Hematopoietic multipotent progenitor cell (in vitro differentiated cells): ENCODE measurements around the gene TBC1D2B. TPM values are rescaled to one million over a fixed set of nuclear protein-coding genes. Genes with fewer than 3 reads are reported as not detected.

ENCODE experiments used
- DNase-seq, 3 donors: peaks; one replicate each; pipeline ENCODE4 v3.0.0-alpha.2; 2011 to 2015; ENCODE audit warnings: low read depth in 2 of 3, low spot score in 2 of 3
- total RNA-seq: library from RNA; depleted of rRNA; stranded (reverse); fragments of >200 nt; gene quantifications from one replicate; pipeline ENCODE4 v1.2.3, GENCODE V29; 2012

The TBC1D2B gene
- total RNA-seq, 1 donor = 33.7 TPM

DNA sequence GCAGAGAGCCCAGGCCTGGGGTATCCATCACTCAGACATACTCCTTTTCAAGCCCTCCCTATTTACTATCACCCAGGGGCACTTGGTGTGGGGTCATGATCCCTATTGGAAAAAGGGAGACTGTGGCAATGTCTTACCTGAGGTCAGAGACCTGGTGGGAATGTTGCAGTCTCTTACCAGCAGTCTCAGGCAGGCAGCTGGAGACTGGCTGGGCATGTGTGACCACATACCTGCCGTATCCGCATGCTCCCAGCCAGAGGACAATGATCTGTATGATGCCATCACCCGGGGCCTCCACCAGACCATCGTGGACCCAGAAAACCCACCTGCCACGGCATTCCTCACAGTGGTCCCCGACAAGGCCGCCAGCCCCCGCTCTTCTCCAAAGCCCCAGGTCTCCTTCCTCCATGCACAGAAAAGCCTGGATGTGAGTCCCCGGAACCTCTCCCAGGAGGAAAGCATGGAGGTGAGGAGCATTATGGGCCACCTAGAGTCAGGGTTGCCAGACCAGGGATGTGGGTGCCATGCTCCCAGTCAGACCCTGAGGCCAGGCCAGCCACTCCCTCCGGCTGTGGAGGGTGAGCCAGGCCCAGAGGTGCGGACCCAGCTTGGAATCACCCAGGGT is 20.7 kb upstream of the TBC1D2B start:
- no peak for DNase-seq

DNA sequence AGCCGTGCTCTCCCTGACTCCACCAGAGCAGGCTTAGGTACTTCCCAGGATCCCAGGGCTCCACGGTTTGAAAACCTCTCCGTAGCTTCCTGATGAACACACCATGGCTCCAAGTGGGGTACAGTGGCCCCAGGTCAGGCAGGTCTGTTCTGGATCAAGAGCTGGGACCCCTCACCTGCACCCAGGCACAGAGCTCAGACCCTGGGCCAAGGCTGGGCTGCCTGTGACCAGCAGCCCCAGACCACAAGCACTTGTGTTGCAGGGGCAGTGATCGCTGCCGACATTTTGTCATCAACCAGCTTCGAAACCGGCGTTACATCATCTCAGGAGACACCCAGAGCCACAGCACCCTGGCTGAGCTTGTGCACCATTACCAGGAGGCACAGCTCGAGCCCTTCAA is 20.2 kb upstream of the TBC1D2B start:
- no peak for DNase-seq

DNA sequence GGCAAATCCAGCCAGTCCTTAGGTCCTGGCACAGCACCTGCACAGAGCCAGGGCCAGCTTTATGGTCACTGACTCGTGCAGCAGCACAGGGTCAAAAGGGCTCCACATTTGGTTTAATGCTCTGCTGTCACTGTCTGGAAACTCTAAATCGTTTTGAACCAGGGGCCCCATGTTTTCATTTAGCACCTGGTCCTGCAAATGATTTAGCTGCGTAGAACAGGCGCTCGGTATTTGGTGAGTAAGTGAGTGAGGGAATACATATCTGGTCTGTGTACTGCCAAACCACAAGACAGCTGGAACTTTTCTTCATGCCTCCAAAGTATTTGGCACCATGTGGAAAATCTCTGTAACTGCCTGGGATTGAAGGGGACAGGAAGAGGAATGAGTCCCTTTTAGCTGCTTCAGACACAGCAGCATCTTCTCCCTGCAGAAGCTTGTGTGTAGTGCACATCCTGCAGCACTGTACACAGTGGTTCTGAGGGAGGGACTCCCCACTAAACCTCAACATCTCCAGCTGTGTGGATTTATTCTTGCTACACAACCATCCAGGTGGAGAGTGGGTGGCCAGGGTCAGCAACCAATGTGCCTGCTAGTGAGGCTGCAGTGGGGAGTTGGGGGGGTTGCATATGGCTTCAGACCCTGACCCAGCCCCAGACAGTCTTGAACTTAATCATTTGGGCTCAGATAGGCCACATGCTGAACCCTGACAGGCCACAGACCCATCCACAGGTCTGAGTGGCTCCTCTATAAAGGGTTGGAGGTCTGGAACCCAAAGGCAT is 15.9 kb upstream of the TBC1D2B start:
- DNase-seq = no peak

DNA sequence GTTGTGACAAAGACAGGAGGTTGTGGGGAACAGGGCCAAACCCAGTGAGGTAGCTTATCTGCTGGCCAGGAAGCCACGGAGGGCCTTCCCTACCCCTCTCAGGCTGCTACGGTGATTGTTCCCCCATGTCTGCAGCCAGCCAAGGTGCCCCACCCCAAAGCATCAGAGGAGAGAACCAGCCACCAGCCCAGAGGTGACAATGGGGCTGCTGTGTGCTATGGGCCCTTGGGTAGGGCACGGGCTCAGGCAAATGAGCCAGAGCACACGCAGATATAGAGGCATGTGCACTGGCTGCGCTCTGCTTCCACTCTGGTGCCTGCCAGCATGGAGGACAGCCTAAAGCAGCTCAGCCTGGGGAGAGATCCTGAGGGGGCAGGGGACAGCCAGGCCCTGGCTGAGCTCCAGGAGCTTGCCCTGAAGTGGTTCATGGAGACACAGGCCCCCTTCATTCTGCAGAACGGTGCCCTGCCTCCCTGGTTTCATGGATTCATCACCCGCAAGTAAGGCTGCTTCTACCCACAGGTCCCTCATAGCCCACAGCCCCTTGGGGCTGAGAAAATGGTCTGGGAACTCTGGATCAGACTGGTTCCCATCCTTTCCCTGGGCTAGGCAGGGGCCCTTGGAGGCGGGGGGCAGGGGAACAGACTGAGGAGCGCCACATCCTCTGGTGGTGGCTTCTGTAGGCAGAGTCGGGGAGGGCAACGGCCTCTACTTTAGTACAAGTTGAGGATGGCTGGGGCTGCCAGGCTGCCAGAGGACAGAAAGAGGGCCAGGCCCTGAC is 14.9 kb upstream of the TBC1D2B start, which contains the start of gene SH2D7:
TSS of gene SH2D7 (plus strand) at position 301 of the 781 bp plus-strand sequence. CDS start at position 325, 24 bp downstream.
- DNase-seq = no peak

DNA sequence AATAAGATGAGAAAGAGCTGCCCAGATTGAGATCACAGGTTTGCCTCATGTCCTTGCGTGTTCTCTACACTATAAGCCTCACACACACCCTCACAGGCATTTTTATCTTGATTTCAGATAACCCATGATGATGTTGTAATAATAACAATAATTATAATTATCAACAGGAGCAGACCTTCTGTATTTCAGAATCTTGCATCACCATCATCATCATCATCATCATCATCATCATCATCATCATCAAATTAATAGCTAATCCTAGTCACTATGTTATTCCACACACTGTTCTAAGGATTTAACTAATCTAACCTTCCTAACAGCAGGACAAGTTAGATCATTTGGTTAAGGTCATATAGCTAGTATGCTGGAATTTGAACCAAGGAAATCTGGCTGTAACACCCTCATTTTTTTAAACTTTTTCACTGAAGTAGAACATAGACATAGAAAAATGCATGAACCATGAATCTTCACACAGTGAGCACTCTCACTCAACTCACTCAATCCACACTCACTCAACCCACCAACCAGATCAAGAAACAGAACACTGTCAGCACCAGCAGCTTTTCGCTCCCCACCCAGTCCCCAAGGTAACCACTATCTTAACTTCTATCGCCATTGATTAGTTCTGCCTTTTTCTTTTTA is 13.0 kb upstream of the TBC1D2B start:
- DNase-seq = no peak

DNA sequence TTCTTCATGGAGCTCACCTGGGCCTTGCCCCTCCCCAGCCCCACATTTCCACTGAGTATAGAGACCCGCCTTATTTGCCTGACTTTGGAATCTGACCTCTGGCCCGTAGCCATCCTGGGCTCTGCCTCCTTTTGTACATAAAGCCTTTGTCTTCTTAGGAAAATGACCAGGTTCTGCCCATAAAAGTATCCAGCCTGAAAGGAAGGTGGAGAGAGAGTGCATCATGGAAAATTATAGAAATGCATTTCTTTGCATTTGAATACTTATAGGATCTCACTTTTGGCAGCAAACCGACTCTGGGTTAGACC is 11.2 kb upstream of the TBC1D2B start:
- DNase-seq = no peak

DNA sequence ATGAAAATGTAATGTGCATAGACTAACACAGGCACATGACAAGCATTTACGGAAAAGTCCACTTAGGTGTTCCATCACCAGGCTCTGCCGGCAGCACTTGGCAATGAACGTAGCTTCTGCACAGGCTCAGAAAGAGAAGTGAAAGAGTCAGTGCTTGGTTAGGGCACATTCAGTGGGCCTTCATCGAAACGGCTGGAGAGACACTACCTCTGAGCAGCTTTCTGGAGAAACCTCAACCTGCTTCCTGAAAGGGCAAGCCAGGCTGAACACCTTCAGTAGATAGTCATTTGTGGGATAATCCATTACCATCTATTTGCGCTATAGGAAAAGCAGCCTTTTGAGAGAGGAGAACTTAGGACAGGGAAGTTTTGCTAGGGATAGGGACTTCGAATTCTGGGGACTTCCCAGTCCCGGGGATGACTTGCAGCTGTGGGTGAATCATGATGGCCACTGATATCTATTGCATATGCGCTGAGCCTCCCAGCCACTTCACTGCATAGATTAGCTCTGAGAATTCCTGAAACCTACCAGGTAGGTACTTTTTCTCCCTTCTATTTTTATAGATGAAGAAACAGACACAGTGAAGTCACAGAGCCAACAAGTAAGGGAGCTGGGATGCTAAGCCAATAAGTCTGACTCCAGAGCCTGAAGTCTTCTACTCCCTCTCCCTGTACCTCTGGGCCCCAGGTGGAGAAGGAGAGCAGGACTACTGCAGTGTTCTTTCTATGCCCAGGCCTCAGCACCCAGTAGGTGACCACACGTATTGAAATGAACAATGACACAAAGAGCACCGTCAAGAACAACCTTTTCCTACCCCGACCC is 10.7 kb upstream of the TBC1D2B start:
- no peak for DNase-seq

DNA sequence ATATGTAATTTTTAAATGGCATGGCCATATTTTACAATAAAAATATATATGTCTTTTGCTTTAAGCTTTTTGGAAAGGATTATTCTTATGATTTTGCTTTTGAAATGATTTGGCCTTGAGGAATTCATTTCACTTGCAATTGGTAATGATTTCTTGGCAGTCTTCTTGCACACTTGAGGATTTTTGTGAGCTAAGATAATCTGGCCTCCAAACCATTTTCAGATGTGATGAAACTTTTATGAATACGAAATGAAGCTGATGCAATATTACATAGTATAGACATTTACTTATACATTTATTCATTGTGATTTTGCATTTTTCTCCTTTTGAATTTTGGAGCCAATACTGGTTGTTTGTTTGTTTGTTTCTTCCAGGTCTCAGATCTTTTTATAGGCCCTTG is 8.4 kb upstream of the TBC1D2B start:
- no peak for DNase-seq

DNA sequence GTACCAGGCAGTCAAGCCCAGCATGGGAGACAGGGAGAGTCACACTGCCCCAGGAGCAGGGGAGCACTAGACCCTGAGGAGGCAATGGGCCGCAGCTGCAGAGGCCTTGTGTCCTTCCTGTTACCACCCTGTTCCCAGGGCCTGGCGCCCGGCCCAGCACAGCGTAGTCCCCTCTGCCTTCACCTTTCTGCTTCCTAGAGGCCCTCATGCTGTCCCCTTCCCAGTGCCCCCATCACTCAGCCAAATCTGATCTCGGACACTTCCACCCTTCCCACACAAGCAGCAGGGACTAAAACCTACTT is 6.9 kb upstream of the TBC1D2B start:
- DNase-seq = no peak

DNA sequence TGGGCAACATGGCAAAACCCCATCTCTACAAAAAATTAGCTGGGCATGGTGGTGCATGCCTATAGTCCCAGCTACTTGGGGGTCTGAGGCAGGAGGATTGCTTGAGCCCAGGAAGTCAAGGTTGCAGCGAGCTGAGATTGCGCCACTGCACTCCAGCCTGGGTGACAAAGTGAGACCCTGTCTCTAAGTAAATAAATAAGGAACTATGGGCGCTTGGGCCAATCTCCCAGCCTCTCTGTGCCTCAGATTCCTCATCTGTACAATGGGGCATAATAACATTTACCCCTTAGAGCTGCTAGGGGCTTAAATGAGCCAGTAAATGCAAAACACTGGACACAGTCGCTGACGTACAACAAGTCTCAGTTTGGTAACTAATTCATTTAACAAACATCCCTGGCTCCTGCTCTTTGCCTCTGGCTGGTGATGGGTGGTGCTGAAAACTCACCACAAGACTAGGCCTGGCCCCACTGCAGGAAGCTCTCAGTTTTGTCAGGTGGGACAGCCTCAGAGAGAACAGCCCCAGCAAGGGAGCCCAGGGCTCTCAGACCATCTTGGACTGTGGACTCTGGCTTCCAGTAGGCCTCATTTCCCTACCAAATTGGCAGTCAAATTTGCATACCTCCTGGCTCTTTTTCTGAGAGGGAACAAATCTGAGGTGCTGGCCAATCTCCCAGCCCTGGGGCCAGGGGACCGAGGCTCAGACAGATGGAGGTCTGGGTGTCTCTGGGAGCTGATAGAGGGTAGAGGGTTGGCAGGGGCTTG is 6.4 kb upstream of the TBC1D2B start:
- DNase-seq = no peak

DNA sequence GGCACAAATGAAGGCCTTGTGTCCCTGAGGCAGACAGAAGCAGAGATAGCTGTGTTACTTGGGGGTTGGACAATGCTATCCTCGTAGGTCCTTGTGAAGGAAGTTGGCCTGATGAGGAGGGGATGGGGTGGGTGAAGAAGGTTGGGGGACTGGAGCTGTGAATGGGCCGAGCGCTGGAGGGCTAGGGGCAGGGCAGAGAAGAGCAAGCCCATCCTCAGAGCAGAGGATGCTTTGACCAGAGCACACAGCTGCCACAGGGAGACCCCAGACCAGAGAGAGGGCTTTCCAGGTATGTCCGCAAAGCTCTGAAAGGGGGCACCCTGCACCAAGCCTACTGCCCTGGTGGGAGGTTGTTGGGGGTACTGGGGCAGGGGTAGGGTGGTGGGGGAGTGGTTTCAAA is 5.7 kb upstream of the TBC1D2B start:
- DNase-seq = no peak

DNA sequence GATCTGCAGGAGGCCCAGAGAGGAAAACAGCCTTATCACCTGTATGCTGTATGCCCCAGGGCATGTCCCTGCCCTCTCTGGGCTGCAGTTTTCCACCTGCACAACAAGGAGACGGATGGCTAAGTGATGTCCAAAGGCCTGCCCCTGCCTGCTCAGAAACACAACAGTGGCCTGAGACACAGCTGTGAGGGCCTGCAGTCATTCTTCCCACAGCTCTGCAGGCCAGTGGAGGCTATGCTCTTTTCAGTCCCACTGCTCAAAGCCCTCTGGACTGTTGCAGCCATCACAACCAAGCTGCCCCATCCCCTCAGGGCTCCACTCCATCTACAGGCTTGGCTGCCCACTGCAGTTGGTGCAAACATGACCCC is 5.2 kb upstream of the TBC1D2B start:
- DNase-seq = no peak

DNA sequence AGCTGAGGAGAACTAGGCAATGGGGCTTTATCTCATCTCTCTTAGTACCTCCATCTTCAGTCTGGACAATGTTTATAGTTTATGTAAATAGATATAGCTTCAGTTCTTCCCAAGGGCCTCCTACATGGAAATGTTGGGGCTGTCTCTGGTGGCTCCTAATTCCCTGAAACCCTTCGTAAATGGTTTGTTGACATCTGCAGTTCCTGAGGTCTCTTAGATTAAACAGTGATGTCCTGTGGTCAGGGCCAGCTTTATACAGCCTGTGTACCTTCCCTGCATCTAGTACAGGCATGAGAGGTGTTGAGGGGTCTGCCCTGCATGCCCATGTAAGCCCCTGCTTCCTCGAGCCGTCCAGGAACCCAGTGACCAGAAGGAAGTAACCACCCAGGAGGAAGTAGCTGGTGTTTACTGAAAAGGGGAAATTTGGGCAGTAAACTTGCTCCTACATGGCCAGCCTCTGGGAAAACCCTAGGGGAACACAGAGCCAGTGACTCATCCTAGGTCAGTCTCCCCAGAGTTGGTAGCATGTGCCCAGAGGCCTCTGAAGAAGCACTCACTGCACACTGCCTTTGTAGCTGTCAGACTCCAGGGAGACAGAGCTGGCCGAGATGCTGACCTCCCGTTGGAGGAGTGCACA is 4.7 kb upstream of the TBC1D2B start:
- DNase-seq = no peak

DNA sequence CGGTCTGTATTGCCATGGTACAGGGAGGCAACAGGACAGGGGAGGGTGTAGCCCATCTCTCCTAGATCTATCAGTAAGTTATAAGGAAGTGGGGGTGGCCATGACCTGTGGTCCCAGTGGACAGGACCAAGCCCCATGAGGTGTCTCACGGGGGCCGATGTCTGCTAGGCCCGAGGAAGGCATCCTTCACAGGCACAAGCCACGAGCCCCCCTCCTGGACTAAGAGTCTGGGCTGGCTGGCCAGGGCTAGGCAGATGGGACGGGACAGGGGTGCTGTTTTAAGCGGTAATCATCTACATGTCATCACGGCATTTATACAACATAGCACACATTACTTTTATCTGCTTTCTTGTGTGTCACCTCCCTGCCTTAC is 2.6 kb upstream of the TBC1D2B start:
- DNase-seq = no peak

DNA sequence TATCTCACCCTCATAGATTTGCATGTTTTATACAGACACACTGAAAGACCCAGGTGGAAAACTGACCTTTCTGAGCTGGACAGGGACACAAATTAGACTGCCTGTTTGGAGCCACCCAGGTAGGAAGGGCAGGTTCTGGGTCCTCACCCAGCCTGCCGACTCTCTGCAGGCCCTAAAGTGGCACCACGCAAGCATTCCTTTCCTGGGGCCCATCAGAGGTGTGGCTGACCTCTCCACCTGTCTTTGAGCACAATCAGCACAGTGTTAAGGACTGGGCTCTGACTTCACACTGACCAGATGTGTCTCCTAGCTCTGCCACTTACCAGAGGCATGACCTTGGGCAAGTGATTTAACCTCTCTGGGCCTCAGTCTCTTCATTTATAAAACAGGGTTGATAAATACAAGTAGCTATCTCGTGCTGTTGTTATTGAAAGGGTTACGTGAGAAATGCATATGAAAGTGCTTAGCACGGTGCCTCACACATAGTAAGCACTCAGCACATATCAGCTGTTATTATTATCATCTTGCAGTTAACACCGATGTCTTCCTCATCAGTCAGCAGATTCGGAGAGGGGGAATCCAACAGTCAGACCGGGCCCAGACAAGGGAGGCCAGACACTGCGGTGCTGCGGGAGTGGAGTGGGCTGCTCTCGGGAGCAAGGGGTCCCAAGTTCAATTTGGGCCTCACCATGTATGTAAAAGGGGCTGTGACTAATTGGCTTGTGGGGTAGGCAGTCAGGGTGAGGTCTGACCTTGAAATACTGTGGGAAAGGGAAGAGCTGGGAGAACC is 2.0 kb upstream of the TBC1D2B start:
- DNase-seq = no peak

DNA sequence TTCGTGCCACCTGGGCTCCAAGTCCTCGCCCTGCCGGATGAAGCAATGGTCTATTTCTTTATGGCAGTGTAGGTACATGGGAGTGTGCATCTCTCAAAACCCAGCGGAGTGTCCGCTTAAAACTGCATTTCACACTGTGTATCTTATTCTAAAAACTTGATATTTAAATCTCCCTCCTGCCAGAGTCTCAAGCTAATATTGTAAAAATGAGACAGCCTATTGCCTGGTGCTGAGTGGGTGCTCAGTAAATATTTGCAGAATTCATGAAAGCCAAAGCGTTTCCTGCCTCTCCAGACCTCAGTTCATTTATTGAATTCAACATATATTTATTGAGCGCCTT is 330 bp upstream of the TBC1D2B start:
- no peak for DNase-seq

DNA sequence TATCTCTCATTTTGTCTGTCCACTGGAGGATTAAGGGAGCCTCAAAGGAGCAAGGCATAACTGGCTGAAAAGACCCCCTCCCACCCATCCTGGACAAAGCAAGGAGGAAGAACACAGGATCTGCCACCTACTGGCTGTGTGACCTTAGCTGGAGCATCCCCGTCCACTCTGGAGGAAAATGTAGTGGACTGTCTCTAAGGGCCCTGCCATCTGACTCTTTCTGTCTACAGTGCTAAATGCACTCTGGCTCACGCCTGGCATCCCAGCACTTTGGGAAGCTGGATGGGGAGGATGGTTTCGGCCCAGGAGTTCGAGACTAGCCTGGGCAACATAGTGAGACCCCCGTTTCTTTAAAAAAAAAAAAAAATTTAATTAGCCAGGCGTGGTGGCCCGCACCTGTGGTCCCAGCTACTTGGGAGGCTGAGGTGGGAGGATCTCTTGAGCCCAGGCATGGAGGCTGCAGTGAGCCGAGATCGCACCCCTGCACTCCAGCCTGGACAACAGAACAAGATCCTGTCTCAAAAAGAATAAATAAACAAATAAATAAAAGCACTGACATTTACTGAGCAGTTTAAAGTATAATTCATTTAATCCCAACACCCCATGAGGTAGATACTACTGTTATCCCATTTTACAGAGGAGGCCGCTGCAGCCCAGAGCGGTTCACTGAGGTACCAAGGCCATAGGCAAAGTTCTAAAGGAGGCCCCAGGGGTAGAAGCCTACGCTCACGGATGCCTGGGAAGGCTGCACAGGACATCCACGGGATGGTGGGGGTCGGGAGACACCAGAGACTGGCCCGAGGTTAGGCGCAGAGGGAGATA is 1.1 kb downstream of the TBC1D2B start:
- no peak for DNase-seq
